Psoas muscle (tissue), 8 donors: ENCODE measurements around the gene SIGLEC7. TPM values are rescaled to one million over a fixed set of nuclear protein-coding genes. Genes with fewer than 3 reads are reported as not detected.

Experiments
- ATAC-seq, 4 donors: fragments of 200-7000 bp; cut with Tn5 transposase; one replicate each; pipeline ENCODE4 v1.9.1; 2020; ENCODE audit warnings: moderate library complexity in 3 of 4, mild to moderate bottlenecking in 2 of 4
- DNase-seq, 2 donors: peaks; one replicate each; pipeline ENCODE4 v3.0.0-alpha.2; 2020
- H3K27ac ChIP-seq: fragments of 200-600 bp; one replicate; pipeline ENCODE4 v1.8.0; 2022
- H3K27me3 ChIP-seq, 3 donors: fragments of 200-600 bp in 1 of 3; one replicate each; pipeline versions ENCODE4 v1.6.1 to v1.8.0; 2013 to 2022; ENCODE audit warnings: low read length in 2 of 3, mild to moderate bottlenecking in 2 of 3, moderate library complexity in 1 of 3; ENCODE audit not compliant: insufficient read depth in 3 of 3
- H3K36me3 ChIP-seq, 2 donors: fragments of 200-600 bp in 1 of 2; one replicate each; pipeline versions ENCODE4 v1.6.1 to v1.8.0; 2013 to 2022; ENCODE audit warnings: low read depth in 1 of 2, mild to moderate bottlenecking in 1 of 2, moderate library complexity in 1 of 2; ENCODE audit not compliant: insufficient read depth in 1 of 2
- H3K4me1 ChIP-seq: fragments of 200-600 bp; one replicate; pipeline ENCODE4 v1.8.0; 2022
- H3K4me3 ChIP-seq: fragments of 200-600 bp; one replicate; pipeline ENCODE4 v1.8.0; 2022; ENCODE audit warnings: mild to moderate bottlenecking
- H3K9me3 ChIP-seq: fragments of 200-600 bp; one replicate; pipeline ENCODE4 v1.8.0; 2022
- CTCF ChIP-seq: fragments of 200-600 bp; IDR thresholded peaks from one replicate; pipeline ENCODE4 v1.8.0; 2022; ENCODE audit warnings: antibody characterized with exemption
- WGBS, 3 donors: extraction: QIAGEN DNeasy Blood & Tissue Kit; methylation state at CpG; one replicate each; pipeline versions ENCODE4 v1.1.6 to v1.1.7; 2013; 5-methylcytosine and 5-hydroxymethylcytosine counted together
- intact Hi-C, 2 donors: fragments of 100-400 bp; cut with DNase I; formaldehyde crosslinking; loops; one replicate each; pipeline versions ENCODE4 v1.11.0 to v1.14.2; 2022
- polyA plus RNA-seq, 3 donors: library from polyadenylated mRNA; stranded (reverse); fragments of 200-250 nt; gene quantifications; one replicate each; pipeline ENCODE4 v1.2.3, GENCODE V29; 2013
- total RNA-seq, 4 donors: library from RNA; stranded (reverse); fragmentation: NEBNext Ultra II Directional in 2 of 4; extraction: Animal tissue kit (Norgen Biotek cat#: 25700) in 2 of 4; gene quantifications; one replicate each; pipeline versions ENCODE4 v1.2.1 to v1.2.4, GENCODE V29; 2021 to 2023
- donor health status: healthy with polysubstance abuse.
- donor health status: DM: no; HTN: no; CAD: no; lungs with moderate emphysema.
- donor health status: Bipolar disorder and iron deficiency.
- donor health status: healthy.
- donor health status: DM: yes; HTN: yes; CAD: no.
- donor health status: DM: no; HTN: no; CAD: no.
- donor health status: DM: no; HTN: no; CAD: no.
- donor health status: DM: yes; HTN: yes; CAD: no.

The SIGLEC7 gene
- total and polyA plus RNA-seq, 7 donors, result 0.08 to 0.82 (median 0.50) TPM; not detected in 1

GRCh38 chr19:51185069-51185867 lies 43.2 kb downstream of the SIGLEC7 start:
- Histone ChIP-seq H3K27ac (no peak overlapping the region), H3K36me3 (no peaks in the 10 kb centered on the region), H3K9me3 (no peaks in the 10 kb centered on the region), H3K4me3 (no peak overlapping the region), H3K4me1 (no peaks in the 10 kb centered on the region), H3K27me3 (peaks cover 0 to 3% (median 2%) of the 10 kb centered on the region in 3 donors)
- ATAC-seq, result no peak
- intact Hi-C loops, result no loop called here
- WGBS, 3 donors, result 73 to 84% (median 78%) methylated on average over 23 to 25 of the region's 25 CpGs
- TF ChIP-seq CTCF, result no peak
- no peak for DNase-seq

- Histone ChIP-seq H3K4me3 (no peak overlapping the region), H3K36me3 (no peaks in the 10 kb centered on the region), H3K4me1 (no peaks in the 10 kb centered on the region), H3K9me3 (no peaks in the 10 kb centered on the region), H3K27me3 (peaks cover 0 to 3% (median 2%) of the 10 kb centered on the region in 3 donors), H3K27ac (no peak overlapping the region)
- intact Hi-C loops, result no loop called here
- ATAC-seq, result no peak
- DNase-seq, result no peak
- no peak for TF ChIP-seq CTCF
- WGBS, 3 donors, result 72 to 81% (median 77%) methylated on average over 5 of the region's 5 CpGs
Measured at GRCh38 chr19:51185868-51186215, 43.7 kb downstream of the SIGLEC7 start.

GRCh38 chr19:51186323-51186722 lies 44.2 kb downstream of the SIGLEC7 start:
- H3K9me3 ChIP-seq, result no peaks in the 10 kb centered on the region
- no peak overlapping the region for H3K27ac ChIP-seq
- peaks cover 0 to 3% (median 2%) of the 10 kb centered on the region in 3 donors for H3K27me3 ChIP-seq
- no peaks in the 10 kb centered on the region for H3K36me3 ChIP-seq
- H3K4me1 ChIP-seq, result no peaks in the 10 kb centered on the region
- no peak for TF ChIP-seq CTCF
- no peak overlapping the region for H3K4me3 ChIP-seq
- intact Hi-C loops, result no loop called here
- no peak for ATAC-seq
- 65 to 69% (median 65%) methylated on average over 13 of the region's 13 CpGs for WGBS, 3 donors
- no peak for DNase-seq

- no peak overlapping the region for H3K27ac ChIP-seq
- intact Hi-C loops, result no loop called here
- 89 to 92% (median 90%) methylated on average over 11 of the region's 11 CpGs for WGBS, 3 donors
Measured at GRCh38 chr19:51187395-51188226, 45.5 kb downstream of the SIGLEC7 start.

More at GRCh38 chr19:51187395-51188226, 45.5 kb downstream of the SIGLEC7 start:
- no peak for TF ChIP-seq CTCF
- ATAC-seq, result no peak
- no peak overlapping the region for H3K4me3 ChIP-seq
- no peaks in the 10 kb centered on the region for H3K4me1 ChIP-seq
- DNase-seq, result no peak
- H3K9me3 ChIP-seq, result no peaks in the 10 kb centered on the region
- no peaks in the 10 kb centered on the region for H3K36me3 ChIP-seq
- peaks cover 0 to 3% (median 2%) of the 10 kb centered on the region in 3 donors for H3K27me3 ChIP-seq
